Measurements from ENCODE around the gene GORASP1.
A peak's percentile ranks its signal among the peaks of the same experiment; 100 is the strongest.

Gene GORASP1

GRCh38 chr3:39106281-39106811 is 1.1 kb downstream of the GORASP1 start:
- H3K4me3 ChIP-seq (replicated peaks in 1 of 2; ENCODE audit: low read depth in 2 of 2, low read length in 2 of 2) = peak overlapping the region; percentile 93 to 98
- DNase-seq (ENCODE audit: low read depth in 2 of 2) = peak; percentile 39 to 45
- TF ChIP-seq CTCF (IDR thresholded peaks at IDR 0.05; ENCODE audit: low read depth, low read length) = no peak

DNA sequence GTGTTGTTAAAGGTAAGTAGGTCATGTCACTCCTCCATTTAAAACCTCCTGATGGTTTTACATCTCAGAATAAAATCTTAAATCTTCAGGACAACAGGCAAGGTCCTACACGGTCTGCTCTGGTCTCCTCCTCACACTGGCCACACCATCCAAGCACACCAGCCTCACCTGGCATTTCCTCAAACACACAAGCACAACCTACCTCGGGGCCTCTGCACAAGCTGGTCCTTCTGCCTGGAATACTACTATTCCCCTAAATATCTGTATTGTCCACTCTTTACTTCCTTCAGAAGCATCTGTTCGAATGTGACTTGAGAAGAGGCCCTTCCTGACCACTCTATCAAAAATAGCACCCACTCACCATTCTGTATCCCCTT is 1.8 kb downstream of the GORASP1 start:
- DNase-seq (ENCODE audit: low read depth in 2 of 2) = no peak
- no peak for TF ChIP-seq CTCF (IDR thresholded peaks at IDR 0.05; ENCODE audit: low read depth, low read length)
- H3K4me3 ChIP-seq (replicated peaks in 1 of 2; ENCODE audit: low read depth in 2 of 2, low read length in 2 of 2) = no peak overlapping the region

GRCh38 chr3:39104961-39105686 is 2.3 kb downstream of the GORASP1 start:
- no peak for DNase-seq (ENCODE audit: low read depth in 2 of 2)
- TF ChIP-seq CTCF (IDR thresholded peaks at IDR 0.05; ENCODE audit: low read depth, low read length) = no peak
- no peak overlapping the region for H3K4me3 ChIP-seq (replicated peaks in 1 of 2; ENCODE audit: low read depth in 2 of 2, low read length in 2 of 2)

- H3K4me3 ChIP-seq (replicated peaks in 1 of 2; ENCODE audit: low read depth in 2 of 2, low read length in 2 of 2) = no peak overlapping the region
- TF ChIP-seq CTCF (IDR thresholded peaks at IDR 0.05; ENCODE audit: low read depth, low read length) = no peak
- DNase-seq (ENCODE audit: low read depth in 2 of 2) = no peak
Observed at GRCh38 chr3:39103791-39104552, 3.5 kb downstream of the GORASP1 start.

DNA sequence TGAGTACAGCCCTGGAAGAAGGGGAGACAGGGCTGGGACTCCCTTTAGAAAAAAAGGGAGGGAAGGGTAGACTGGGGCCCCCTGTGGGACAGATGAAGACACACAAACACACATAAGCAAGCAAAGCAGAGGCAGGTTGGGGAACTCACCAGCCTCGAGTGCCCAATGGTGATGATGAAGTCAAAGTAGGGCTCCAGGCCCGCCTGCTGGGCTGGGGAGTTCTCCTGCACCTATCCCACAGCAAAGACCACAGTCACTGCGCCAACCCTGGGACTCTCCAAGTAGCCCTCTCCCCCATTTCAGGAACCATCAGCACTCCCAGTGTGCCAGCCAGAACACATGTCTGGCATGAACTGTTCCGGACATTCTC is 4.1 kb downstream of the GORASP1 start:
- no peak for DNase-seq (ENCODE audit: low read depth in 2 of 2)
- no peak overlapping the region for H3K4me3 ChIP-seq (replicated peaks in 1 of 2; ENCODE audit: low read depth in 2 of 2, low read length in 2 of 2)
- peak; percentile 7 for TF ChIP-seq CTCF (IDR thresholded peaks at IDR 0.05; ENCODE audit: low read depth, low read length)

GRCh38 chr3:39102504-39103323 is 4.7 kb downstream of the GORASP1 start:
- TF ChIP-seq CTCF (IDR thresholded peaks at IDR 0.05; ENCODE audit: low read depth, low read length) = no peak
- no peak for DNase-seq (ENCODE audit: low read depth in 2 of 2)
- H3K4me3 ChIP-seq (replicated peaks in 1 of 2; ENCODE audit: low read depth in 2 of 2, low read length in 2 of 2) = no peak overlapping the region
